Hepatocyte (in vitro differentiated cells): ENCODE measurements around the gene CCNC.

Experiments
- EZH2 ChIP-seq: fragments of 200-600 bp; sonication (generic); IDR thresholded peaks from 2 replicates; pipeline ENCODE4 v1.6.1; 2016; ENCODE audit warnings: antibody characterized with exemption, mild to moderate bottlenecking, borderline replicate concordance
- EZH2phosphoT487 ChIP-seq: fragments of 200-600 bp; sonication (generic); IDR thresholded peaks from one replicate; pipeline ENCODE4 v1.6.1; 2018; ENCODE audit warnings: antibody characterized with exemption, mild to moderate bottlenecking, low read depth, moderate library complexity; ENCODE audit not compliant: unreplicated experiment, severe bottlenecking

GRCh38 chr6:99602520-99603420 lies 34.3 kb upstream of the CCNC start:
- TF ChIP-seq EZH2: peak; percentile 95
- TF ChIP-seq EZH2phosphoT487: peak; percentile 31
